Activated CD4-positive, alpha-beta T cell treated with anti-CD3 and anti-CD28 coated beads for 4 hours (primary cell): ENCODE results near the gene CHI3L1.
A peak's percentile ranks its signal among the peaks of the same experiment; 100 is the strongest.
"Not testable (repeated sequence)": the region's sequence is repeated elsewhere in the genome, so short reads cannot be mapped to it uniquely, and the experiment has no call there.

Experiments
- DNase-seq, 2 donors: peaks; one replicate each; pipeline ENCODE4 v3.0.0-alpha.2; 2020

CHI3L1 gene

DNA sequence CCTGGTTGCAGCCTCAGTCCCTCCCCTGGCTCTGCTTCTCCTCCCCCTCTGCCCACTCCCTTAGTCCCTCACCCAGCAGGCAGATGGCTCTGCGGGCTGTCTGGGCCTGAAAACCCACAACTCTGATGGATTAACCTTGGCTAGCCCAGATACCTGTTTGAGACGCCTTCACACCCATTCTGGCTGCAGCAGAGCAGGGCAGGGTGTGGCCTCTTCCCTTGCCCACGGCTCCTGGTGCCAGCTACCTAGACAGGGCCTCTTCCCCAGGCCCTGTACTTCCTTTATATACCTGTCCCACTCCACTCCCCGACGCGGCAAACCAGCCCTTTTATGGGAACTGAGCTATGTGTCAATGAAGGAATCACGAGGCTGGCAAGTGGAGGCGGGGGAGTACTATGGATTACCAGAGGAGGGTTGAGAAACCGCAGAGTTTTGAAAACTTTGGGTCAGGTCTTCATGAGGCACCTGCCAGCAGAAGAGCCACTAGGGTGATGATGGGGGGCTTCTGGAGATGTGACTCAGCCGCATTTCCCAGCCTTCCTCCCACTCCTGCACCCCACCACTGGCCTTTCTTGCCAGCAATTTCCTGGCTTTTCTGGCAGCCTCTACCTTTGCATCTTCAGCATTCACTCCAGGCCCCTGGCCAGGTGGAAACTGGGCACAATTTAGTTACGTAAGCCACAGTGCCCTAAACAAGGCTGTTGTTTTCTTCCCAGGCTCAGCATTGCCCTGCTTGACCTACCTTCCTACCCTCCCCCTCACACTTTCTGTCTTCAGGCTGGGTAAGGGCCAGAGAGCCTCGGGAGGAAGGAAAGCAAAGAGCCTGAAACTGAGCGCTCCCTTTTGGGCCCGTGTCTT lies at the start of gene CHI3L1:
Gene CHI3L1, minus strand, starts transcription at position 259 of the 858 bp plus-strand sequence. Its CDS starts 81 bp downstream, at position 178.
- DNase-seq: no peak

- DNase-seq: not testable (repeated sequence)
Observed at GRCh38 chr1:203234901-203235300, 48.4 kb upstream of the CHI3L1 start.

GRCh38 chr1:203229471-203230135 lies 43.1 kb upstream of the CHI3L1 start, which contains the start of gene CHIT1:
Gene CHIT1, minus strand, starts transcription at chr1:203229673. Its CDS starts 37 bp downstream, at chr1:203229636.
- no peak for DNase-seq

DNA sequence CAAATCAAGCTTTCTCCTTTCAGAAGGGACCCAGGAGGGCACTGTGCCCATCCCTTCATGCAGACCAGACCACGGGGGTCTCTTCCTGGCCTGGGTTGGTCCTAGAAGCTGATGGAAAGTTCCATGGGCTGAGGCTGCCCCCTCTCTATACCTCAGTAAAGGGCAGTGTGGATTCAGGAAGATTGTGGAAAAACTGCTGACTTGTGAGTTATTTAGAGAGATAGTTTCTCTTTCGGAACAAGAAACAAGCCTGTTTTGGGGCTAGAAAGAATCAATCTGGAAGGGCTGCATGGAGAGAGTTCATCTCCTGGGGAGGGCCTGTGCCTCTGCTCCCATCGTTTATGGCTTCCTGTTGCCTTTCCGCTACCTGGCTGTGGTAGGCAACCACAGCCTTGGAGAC lies 42.2 kb upstream of the CHI3L1 start:
- DNase-seq: no peak

DNA sequence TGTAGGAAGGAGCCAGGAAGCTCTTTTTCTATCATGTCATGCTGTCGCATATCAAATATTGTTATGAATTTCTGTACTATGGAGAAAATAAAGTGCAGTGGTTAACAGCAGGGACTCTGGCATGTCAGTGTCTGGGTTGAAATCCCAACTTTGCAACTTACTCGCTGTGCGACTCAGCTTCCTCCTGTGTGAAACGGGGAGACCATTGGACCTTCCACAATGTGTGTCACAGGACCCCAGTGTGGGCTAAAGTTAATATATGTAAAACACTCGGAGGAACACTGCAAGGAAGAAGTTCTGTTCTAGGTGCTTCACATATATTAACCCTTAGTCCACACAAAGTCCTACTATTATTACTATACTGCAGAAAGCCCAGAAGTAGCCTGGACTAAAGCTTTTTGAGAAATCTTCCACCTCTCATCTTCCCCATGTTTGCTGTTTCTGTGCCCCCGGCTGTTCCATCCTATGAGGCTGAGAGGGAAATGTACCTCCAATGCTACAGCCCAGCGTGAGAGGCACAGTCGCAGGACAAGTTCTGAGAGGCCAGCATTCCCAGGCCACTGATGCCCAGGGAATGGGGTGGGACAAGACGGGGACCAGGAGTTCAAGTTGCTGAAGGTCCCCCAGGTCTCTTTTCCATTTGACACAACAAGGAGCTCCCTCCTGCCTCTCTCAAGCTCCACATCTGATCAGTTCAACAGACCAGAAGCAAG lies 41.0 kb upstream of the CHI3L1 start:
- DNase-seq: no peak

DNA sequence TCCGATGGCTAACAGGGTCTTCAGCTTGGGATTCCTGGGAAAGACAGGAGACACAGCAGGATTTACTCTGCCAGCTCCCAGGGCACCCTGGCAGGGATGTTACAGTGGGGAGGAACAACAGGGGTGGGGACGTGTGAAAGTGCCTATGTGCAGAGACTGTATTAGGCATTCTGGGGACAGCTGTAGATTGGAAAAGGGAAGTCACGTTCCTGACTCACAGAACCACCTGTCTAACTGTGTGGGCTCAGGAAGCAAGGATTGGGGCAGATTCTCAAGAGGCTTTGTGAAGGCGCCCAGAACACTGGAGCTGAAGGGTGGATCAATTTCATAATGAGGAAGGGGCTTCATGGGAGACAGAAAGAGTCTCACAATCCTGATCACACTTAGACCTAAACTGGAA lies 38.6 kb upstream of the CHI3L1 start:
- DNase-seq: no peak

- no peak for DNase-seq
Observed at GRCh38 chr1:203223012-203223775, 36.7 kb upstream of the CHI3L1 start.

DNA sequence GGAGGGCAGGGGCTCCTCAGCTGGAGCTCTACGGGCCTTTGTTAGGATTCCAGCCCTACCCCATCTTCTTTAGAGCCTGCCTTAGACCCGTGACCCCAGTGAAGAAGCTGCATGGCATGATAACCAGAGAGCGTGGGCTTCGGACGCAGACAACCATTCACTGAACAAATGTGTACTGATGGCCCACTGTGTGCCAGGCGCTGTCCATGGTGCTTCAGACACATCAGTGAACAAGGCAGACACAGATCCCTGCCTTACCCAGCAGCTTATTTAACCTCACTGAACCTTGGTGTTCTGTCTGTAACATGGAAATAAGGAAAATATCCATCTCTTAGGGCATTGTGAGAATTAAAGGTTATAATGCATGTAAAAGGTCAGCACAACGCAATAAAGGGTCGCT lies 33.4 kb upstream of the CHI3L1 start:
- DNase-seq: no peak

- no peak for DNase-seq
Observed at GRCh38 chr1:203219171-203219570, 32.7 kb upstream of the CHI3L1 start.

DNA sequence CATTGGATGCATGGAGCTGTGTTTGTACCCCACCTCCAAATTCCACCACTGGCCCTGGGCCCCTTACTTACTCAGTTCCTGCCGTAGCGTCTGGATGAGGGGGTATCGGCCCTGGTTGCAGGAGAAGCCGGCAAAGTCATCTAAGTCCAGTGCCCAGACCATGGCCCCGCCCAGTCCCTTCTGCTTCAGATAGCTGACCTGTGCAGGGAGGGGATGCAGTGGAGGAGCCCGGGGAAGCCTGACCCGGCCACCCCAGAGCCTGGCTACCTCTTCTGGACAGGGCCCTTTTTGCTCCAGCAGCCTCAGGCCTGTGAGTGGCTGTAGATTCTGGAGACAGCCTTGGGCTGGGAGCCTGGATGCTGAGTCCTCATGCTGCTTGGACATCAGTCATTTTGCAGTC lies 31.2 kb upstream of the CHI3L1 start:
- no peak for DNase-seq

DNA sequence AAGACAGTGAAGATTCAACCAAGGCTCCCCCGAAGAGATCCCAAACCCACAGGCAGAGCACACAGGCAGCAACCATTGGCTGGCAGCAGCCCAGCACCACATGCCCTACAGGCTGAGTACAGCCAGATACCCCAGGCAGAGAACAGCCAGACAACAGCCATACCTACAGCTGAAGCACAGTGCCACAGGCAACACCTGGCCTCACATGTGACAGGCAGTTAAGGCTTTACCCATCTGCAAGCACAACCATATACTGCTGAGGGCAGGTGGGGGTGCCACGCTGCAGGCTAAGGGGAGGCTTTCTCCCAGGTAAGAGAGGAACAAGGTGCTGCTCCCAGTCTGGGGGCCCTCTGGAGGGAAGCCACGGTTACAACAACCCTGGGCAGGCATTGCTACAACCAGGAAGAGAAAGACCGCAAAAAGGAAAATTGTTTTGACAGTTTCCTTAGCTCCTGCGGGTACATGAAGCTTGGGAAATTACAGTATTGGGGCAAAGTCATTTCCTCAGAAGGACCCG lies 30.7 kb upstream of the CHI3L1 start:
- no peak for DNase-seq

DNA sequence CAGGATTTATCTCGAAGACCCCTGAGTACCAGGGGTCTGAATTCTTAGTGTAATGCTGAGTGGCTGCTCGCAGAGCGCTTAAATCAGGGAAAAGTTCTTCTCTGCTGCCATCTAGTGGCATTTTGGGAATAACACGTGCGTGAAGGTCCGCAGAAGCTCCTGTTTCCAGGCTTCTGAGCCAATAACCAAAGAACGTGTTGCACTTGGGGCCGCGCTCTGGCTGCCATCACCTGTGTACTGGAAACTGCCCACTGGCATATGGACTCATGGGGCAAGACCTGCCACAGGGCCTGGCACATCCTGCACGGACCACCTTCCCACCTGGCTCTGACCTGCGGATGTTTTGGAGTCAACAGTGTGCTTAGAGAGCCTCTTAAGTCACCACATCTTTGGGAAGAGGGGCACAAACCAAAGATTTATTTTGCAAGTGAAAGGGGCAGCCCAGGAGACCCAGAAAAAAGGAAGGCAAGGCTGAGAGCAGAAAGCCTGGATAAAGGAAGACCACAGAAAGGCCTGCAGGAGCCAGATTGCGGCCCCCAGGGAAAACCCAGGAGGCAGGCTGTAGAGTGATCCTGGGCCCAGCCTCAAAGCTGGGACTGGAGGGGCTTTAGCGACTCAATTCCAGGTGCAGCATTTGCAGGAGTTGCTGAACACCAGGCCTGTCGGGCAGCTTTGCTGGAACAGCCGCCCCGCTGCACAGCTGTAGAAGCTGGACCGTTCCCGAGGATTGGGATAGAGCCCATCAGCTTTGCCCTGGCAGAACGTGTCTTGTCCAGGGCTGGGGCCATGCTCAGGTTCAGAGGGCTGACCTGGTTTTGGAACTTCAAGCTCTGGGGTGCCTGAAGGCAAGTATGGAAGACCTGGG lies 30.0 kb upstream of the CHI3L1 start:
- peak; percentile 22 to 61 for DNase-seq

DNA sequence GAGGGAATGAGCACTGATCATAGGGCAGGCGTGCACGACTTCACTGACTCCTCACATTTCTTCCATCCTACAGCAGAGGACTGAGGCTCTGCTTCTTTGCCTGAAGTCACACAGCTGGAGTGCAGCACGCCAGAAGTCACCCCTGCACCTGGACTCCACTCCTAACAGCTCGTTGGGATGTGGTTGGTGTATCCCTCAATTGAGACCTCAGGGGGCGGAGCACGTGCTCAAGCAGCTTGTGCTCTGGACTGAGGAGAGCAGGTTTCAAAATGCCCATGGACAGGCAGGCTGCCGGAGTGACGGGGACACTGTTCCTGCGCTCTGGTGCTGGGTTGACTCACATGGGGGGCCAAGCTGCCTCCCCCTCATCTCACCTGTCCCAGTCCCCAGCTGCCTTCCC lies 29.1 kb upstream of the CHI3L1 start:
- no peak for DNase-seq

GRCh38 chr1:203214871-203215270 lies 28.4 kb upstream of the CHI3L1 start:
- DNase-seq: no peak

- no peak for DNase-seq
Observed at GRCh38 chr1:203213126-203213525, 26.6 kb upstream of the CHI3L1 start.

- no peak for DNase-seq
Observed at GRCh38 chr1:203211812-203212211, 25.3 kb upstream of the CHI3L1 start.

- no peak for DNase-seq
Observed at GRCh38 chr1:203210988-203211387, 24.5 kb upstream of the CHI3L1 start.

DNA sequence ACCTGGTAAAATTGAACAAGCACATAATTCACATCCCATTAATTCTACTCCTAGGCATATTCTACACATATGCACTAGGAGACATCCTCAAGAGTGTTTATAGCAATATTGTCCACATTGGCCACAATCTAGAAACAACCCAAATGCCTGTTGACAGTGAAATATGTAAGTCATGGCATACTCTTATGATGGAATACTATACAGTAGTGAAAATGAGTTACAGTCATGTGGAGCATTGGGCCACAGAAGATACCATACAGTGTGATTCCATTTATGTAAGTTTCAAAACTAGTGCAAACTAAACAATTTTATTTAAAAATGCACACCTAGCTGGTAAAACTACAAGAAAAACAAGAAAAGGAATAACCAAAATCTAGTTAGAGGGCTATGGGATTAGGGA lies 23.8 kb upstream of the CHI3L1 start:
- DNase-seq: no peak

- no peak for DNase-seq
Observed at GRCh38 chr1:203208181-203208580, 21.7 kb upstream of the CHI3L1 start.

GRCh38 chr1:203207751-203208150 lies 21.2 kb upstream of the CHI3L1 start:
- DNase-seq: no peak

- DNase-seq: no peak
Observed at GRCh38 chr1:203206129-203206687, 19.7 kb upstream of the CHI3L1 start.
